ENCODE results near the gene ISCA2. TPM values are rescaled to one million over a fixed set of nuclear protein-coding genes. Genes with fewer than 3 reads are reported as not detected.

Gene ISCA2
- total and polyA plus RNA-seq, 11 donors: 10.8 to 45.8 (median 35.5) TPM

DNA sequence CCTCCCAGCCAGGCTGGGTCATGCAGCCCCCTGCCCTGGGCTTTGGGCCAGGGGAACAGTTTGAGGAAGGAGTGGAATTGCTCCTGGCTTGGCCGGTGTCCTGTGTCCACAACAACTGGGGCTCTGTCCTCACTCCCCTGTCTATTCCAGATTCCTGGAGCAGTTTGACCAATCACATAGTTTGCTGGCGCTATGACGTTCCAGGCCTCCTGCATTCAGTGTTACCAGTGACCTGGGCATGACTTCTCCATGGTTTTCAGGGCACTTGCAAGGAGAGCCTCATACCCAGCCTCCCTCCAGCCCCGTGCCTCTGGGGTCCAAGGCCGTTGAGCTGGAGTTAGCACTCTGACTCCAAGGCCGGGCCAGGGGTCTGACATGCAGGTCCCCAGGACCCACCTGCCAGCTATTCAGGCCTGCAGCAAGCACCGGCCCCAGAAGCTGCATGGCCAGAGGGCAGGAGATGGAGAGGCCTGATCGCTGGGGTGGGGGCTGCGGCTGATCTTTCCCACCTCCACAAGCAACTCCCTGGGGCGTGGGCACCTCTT, 34.2 kb downstream of the ISCA2 start:
- Histone ChIP-seq H3K4me1 (peaks cover 0 to 6% (median 0%) of the 10 kb centered on the region in 12 donors), H3K27me3 (no peaks in the 10 kb centered on the region), H3K36me3 (peaks cover 0 to 27% (median 0%) of the 10 kb centered on the region in 9 donors), H3K27ac (no peak overlapping the region), H3K4me3 (no peak overlapping the region), H3K9me3 (no peaks in the 10 kb centered on the region)
- ATAC-seq (no peak), DNase-seq (peak in 1 of 5 donors; percentile 60)
- intact Hi-C loops (cut with DNase I): no loop called here
- TF ChIP-seq POLR2A (IDR thresholded peaks at IDR 0.05): no peak
- WGBS, 4 donors: 80 to 84% (median 82%) methylated on average over 9 to 10 of the region's 10 CpGs

DNA sequence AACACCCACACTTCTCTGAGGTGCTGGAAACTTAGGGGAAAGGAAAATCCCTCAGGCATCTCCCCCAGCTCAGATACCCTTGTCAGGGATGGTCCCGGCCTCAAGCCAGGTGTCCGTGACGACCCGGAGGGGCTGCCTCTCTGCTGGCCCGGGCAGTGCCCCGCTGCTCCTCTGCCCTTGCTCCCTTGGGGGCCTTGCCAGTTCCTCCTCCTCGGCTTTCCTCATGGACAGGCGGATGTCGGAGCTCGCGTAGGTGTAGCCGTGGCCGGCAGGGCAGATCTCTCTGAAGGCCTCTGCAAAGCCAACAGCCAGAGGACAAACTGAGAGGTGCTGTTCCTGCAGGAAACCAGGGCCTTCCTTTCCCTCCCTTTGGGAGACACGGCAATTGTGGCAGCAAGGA, 34.8 kb downstream of the ISCA2 start:
- peak in 1 of 5 donors; percentile 51 for DNase-seq
- H3K4me3 ChIP-seq: no peak overlapping the region
- ATAC-seq: no peak
- no peak for TF ChIP-seq POLR2A (IDR thresholded peaks at IDR 0.05)
- TF ChIP-seq, protein P1, sequence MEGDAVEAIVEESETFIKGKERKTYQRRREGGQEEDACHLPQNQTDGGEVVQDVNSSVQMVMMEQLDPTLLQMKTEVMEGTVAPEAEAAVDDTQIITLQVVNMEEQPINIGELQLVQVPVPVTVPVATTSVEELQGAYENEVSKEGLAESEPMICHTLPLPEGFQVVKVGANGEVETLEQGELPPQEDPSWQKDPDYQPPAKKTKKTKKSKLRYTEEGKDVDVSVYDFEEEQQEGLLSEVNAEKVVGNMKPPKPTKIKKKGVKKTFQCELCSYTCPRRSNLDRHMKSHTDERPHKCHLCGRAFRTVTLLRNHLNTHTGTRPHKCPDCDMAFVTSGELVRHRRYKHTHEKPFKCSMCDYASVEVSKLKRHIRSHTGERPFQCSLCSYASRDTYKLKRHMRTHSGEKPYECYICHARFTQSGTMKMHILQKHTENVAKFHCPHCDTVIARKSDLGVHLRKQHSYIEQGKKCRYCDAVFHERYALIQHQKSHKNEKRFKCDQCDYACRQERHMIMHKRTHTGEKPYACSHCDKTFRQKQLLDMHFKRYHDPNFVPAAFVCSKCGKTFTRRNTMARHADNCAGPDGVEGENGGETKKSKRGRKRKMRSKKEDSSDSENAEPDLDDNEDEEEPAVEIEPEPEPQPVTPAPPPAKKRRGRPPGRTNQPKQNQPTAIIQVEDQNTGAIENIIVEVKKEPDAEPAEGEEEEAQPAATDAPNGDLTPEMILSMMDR (IDR thresholded peaks at IDR 0.05): no peak
- intact Hi-C loops (cut with DNase I): no loop called here
- H3K27ac ChIP-seq: no peak overlapping the region
- H3K4me1 ChIP-seq: peaks cover 0 to 8% (median 0%) of the 10 kb centered on the region in 12 donors
- H3K27me3 ChIP-seq: no peaks in the 10 kb centered on the region
- H3K36me3 ChIP-seq: peaks cover 0 to 23% (median 0%) of the 10 kb centered on the region in 9 donors
- no peaks in the 10 kb centered on the region for H3K9me3 ChIP-seq
- 66 to 87% (median 68%) methylated on average over 7 to 14 of the region's 14 CpGs for WGBS, 4 donors

DNA sequence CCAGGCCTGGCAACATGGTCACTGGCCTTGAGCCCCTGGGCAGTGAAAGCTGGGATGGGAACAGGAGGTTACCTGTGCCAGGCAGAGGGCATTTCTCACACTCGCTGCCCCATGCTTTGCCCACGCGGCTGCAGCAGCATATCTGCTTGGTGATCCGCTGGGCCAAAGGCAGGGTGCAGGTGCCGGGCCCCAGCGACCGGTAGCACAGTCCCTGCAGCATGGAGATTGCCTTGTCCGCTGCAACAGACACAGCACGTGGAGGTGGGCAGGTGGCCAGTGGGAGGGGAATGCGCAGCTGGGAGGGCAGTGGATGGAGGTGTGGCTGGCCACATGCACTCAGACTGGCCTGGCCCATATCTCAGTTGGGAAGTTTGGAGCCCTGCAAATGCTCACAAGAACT, 35.3 kb downstream of the ISCA2 start:
- DNase-seq: peak in 1 of 5 donors; percentile 35
- no peak overlapping the region for H3K27ac ChIP-seq
- peaks cover 0 to 23% (median 0%) of the 10 kb centered on the region in 9 donors for H3K36me3 ChIP-seq
- peaks cover 0 to 13% (median 0%) of the 10 kb centered on the region in 12 donors for H3K4me1 ChIP-seq
- H3K4me3 ChIP-seq: no peak overlapping the region
- H3K9me3 ChIP-seq: no peaks in the 10 kb centered on the region
- WGBS, 4 donors: 89 to 91% (median 89%) methylated on average over 10 of the region's 10 CpGs
- no peak for ATAC-seq
- intact Hi-C loops (cut with DNase I): no loop called here
- H3K27me3 ChIP-seq: no peaks in the 10 kb centered on the region
- TF ChIP-seq POLR2A (IDR thresholded peaks at IDR 0.05): no peak
- TF ChIP-seq, protein P1 (IDR thresholded peaks at IDR 0.05): no peak

DNA sequence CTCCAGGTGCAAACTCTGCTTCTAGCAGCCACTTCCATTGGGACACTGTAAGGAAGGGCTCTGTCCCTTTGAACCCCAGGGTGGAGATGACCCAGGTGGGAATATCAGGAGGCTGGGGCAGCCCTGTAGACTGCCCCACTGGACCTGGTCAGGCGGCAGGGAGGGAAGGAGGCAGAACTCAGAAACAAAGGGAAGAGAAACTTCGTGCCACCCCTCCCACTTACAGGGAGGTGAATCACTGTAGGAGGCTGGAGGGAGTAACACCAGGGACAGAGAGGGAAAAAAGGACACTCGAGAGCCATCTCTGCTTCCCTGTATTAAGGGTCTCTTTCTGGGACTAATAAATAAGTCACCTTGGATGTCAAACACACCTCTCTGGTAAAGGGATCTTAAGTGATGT, 37.4 kb downstream of the ISCA2 start:
- H3K27ac ChIP-seq: no peak overlapping the region
- H3K36me3 ChIP-seq: peaks cover 0 to 23% (median 0%) of the 10 kb centered on the region in 9 donors
- intact Hi-C loops (cut with DNase I): no loop called here
- ATAC-seq (no peak), DNase-seq (peak in 1 of 5 donors; percentile 23)
- H3K4me1 ChIP-seq: peaks cover 0 to 8% (median 0%) of the 10 kb centered on the region in 12 donors
- no peak for TF ChIP-seq POLR2A (IDR thresholded peaks at IDR 0.05)
- TF ChIP-seq, protein P1 (IDR thresholded peaks at IDR 0.05): no peak
- no peaks in the 10 kb centered on the region for H3K9me3 ChIP-seq
- H3K27me3 ChIP-seq: no peaks in the 10 kb centered on the region
- WGBS, 4 donors: 83 to 91% (median 87%) methylated on average over 3 of the region's 3 CpGs
- no peak overlapping the region for H3K4me3 ChIP-seq

DNA sequence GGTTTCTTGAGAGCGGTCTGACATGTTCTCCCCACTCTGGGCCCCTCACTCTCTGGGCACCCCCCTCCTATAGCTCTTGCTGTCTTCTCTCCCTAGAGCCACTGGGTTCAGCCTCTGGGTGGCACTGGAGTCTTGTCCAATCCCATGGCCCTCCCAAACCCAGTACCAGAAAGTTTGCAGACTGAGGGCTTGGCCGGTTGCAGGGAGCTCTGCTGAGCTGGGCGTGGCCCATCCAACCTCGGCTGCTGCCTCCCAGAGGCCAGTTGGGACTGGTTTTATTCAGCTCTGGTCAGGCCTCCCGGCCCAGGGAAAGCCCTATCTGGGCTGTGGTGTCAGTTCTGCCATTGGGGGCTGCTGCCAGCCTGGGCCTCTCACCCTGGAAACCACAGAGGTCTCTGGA, 37.9 kb downstream of the ISCA2 start:
- ATAC-seq (peak; percentile 48 to 76 (median 68)), DNase-seq (peak in 3 of 5 donors; percentile 33 to 69 (median 59))
- no peak overlapping the region for H3K27ac ChIP-seq
- H3K27me3 ChIP-seq: no peaks in the 10 kb centered on the region
- H3K9me3 ChIP-seq: no peaks in the 10 kb centered on the region
- TF ChIP-seq, protein P1 (IDR thresholded peaks at IDR 0.05): peak in 9 of 12 donors; percentile 14 to 45 (median 32)
- TF ChIP-seq POLR2A (IDR thresholded peaks at IDR 0.05): no peak
- WGBS, 4 donors: 50 to 78% (median 58%) methylated on average over 1 to 5 of the region's 5 CpGs
- no peak overlapping the region for H3K4me3 ChIP-seq
- H3K36me3 ChIP-seq: peaks cover 0 to 28% (median 0%) of the 10 kb centered on the region in 9 donors
- intact Hi-C loops (cut with DNase I): no loop called here
- peaks cover 0 to 8% (median 0%) of the 10 kb centered on the region in 12 donors for H3K4me1 ChIP-seq

Data from heart left ventricle (tissue), 16 donors.